Right ventricle myocardium inferior (tissue), 1 donor: ENCODE results near the gene HAUS8. TPM values are rescaled to one million over a fixed set of nuclear protein-coding genes. Genes with fewer than 3 reads are reported as not detected.
"Not testable (repeated sequence)": the region's sequence is repeated elsewhere in the genome, so short reads cannot be mapped to it uniquely, and the experiment has no call there.

Source experiments
- ATAC-seq: fragments of 200-7000 bp; cut with Tn5 transposase; one replicate; pipeline ENCODE4 v1.9.1; 2020; ENCODE audit warnings: mild to moderate bottlenecking, moderate library complexity
- DNase-seq: peaks from one replicate; pipeline ENCODE4 v3.0.0; 2021; ENCODE audit errors: missing footprints
- intact Hi-C: fragments of 100-400 bp; cut with DNase I; formaldehyde crosslinking; loops from one replicate; pipeline ENCODE4 v1.11.0; 2022
- total RNA-seq: library from RNA; stranded (reverse); fragmentation: NEBNext Ultra II Directional; extraction: Animal tissue kit (Norgen Biotek cat#: 25700); gene quantifications from one replicate; pipeline ENCODE4 v1.2.1, GENCODE V29; 2021
- donor health status: DM: no; HTN: yes; CAD: no; lungs with severe emphysema.

HAUS8 gene
- total RNA-seq, 1 donor from 2014 or later: 5.4 TPM

DNA sequence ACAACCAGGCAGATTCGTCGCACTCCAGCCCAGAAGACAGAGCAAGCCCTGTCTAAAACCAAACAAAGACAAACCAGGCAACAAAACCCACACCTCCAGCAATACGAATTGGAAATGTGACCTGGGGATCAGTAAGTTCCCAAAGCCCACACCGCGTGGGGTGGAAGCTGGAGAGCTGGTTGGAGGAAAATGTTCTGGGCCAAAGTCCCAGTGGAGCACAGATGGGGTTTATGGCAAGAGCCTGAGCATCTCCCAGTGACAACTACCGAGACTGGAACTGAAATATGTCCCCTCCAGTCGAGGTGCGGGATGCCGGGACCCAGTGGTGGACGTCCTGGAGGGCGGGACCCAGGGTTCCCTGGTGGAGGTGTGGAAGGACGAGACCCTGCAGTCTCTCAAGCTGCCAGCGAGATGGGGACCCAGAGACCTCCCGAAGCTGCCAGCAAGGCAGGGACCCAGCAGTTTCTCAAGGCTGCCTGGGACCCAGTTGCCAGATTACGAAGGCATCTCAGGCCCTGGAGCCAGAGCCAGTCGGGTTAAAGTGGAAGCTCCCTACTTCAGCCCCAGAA, 26.3 kb downstream of the HAUS8 start:
- DNase-seq (no peak), ATAC-seq (no peak)
- intact Hi-C loops: loop anchor here (10.0 kb wide), 1 partner anchor 154 kb away; no protein-coding TSS in a partner anchor

DNA sequence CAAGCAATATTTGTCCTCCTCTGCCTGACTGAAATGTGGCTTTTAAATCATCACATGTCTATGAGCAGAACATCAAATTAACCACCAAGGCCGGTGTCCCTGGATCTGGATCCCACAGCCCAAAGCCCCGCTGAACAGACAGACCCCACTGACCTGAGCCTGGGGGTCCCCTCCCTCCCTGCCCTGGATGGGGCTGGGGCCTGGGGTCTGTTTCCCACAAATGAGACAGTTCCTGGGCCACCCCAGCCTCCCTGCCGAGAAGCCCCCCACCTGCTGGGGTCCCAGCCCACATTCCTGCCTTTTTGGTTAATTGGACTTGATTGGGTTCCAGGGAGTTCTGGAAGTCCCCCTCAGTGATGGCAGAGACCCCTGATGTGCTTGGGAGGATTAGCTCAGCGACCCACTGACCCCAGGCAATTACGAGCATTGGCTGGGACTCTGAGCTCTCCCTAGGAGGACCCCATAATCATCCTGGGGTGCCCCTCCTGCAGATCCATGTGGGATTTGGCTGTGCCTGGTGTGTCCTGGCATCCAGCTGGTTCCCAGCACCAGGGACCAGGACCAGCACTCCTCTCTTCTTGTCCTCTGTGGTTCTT, 29.2 kb downstream of the HAUS8 start:
- ATAC-seq (no peak), DNase-seq (no peak)
- intact Hi-C loops: loop anchor here (10.0 kb wide), 1 partner anchor 151 kb away; no protein-coding TSS in a partner anchor

GRCh38 chr19:17043744-17044143, 31.5 kb downstream of the HAUS8 start:
- no peak for DNase-seq
- ATAC-seq: no peak
- intact Hi-C loops: loop anchor here (10.0 kb wide), 1 partner anchor 149 kb away; no protein-coding TSS in a partner anchor

- intact Hi-C loops: loop anchor here (2.0 to 10.0 kb wide), 2 partner anchors 55 to 147 kb away; no protein-coding TSS in a partner anchor
- ATAC-seq (peak; percentile 46), DNase-seq (no peak)
Observed at GRCh38 chr19:17041976-17042375, 33.3 kb downstream of the HAUS8 start.

- DNase-seq (no peak), ATAC-seq (no peak)
- intact Hi-C loops: no loop called here
Observed at GRCh38 chr19:17037966-17038500, 37.2 kb downstream of the HAUS8 start.

DNA sequence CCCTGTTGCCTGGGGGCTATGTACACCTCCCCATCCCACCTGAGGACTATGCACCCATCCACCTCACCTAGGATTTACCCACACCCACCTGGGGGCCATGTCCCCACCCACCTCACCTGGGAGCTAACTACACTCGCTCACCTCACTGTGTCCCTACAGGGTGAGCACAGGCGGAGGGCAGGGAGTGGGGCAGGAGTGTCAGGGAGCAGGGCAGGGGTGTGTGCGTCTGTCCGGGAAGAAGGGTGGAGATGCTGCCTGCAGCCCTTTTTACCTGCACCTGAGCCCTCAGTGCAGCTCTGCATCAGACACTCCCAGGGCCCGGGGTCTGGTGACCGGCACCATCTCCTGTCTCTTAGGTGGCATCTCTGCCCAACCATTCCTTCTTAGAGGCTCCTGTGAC, 38.1 kb downstream of the HAUS8 start:
- intact Hi-C loops: no loop called here

GRCh38 chr19:17036640-17037039, 38.6 kb downstream of the HAUS8 start:
- ATAC-seq: no peak
- DNase-seq: peak; percentile 45
- intact Hi-C loops: no loop called here

More for the DNA sequence above, 38.1 kb downstream of the HAUS8 start:
- DNase-seq (no peak), ATAC-seq (peak; percentile 8)

- peak; percentile 56 for DNase-seq
- intact Hi-C loops: no loop called here
- peak; percentile 8 for ATAC-seq
Observed at GRCh38 chr19:17035842-17036424, 39.3 kb downstream of the HAUS8 start.

DNA sequence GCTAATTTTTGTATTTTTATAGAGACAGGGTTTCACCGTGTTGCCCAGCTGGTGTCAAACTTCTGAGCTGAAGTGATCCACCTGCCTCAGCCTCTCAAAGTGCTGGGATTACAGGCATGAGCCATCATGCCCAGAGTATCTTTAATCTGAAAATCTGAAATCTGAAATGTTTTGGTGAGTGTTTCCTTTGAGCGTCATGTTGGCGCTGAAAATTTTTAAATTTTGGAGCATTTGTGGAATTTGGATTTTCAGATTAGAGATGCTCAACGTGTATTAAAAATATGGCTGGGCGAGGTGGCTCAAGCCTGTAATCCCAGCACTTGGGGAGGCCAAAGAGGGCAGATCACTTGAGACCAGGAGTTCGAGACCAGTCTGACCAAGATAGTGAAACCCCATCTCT, 43.5 kb downstream of the HAUS8 start:
- ATAC-seq (no peak), DNase-seq (no peak)
- intact Hi-C loops: no loop called here

DNA sequence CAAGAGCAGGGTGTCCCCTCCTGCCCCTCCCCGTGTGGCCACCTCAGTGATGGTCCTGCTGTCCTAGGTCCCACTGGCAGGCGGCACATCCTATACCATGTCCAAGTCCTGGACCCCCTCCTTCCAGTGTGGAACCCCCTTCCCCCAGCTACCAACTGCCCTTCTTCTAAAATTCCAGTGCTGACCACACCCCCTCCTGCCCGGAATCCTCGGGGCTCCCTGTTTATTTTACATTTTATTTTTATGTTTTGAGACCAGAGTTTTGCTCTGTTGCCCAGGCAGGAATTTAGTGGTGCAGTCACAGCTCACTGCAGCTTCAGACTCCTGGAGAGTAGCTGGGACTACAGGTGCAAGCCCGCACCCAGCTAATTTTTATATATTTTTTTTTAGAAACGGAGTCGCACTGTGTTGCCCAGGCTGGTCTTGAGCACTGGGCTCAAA, 47.7 kb downstream of the HAUS8 start:
- DNase-seq (no peak), ATAC-seq (no peak)
- intact Hi-C loops: no loop called here

GRCh38 chr19:17026706-17027534, 48.3 kb downstream of the HAUS8 start, which contains the start of gene CPAMD8:
Gene CPAMD8, minus strand, starts transcription at chr19:17026810. Its CDS starts 168 bp downstream, at chr19:17026642.
- intact Hi-C loops: no loop called here
- ATAC-seq (no peak), DNase-seq (peak; percentile 11)

DNA sequence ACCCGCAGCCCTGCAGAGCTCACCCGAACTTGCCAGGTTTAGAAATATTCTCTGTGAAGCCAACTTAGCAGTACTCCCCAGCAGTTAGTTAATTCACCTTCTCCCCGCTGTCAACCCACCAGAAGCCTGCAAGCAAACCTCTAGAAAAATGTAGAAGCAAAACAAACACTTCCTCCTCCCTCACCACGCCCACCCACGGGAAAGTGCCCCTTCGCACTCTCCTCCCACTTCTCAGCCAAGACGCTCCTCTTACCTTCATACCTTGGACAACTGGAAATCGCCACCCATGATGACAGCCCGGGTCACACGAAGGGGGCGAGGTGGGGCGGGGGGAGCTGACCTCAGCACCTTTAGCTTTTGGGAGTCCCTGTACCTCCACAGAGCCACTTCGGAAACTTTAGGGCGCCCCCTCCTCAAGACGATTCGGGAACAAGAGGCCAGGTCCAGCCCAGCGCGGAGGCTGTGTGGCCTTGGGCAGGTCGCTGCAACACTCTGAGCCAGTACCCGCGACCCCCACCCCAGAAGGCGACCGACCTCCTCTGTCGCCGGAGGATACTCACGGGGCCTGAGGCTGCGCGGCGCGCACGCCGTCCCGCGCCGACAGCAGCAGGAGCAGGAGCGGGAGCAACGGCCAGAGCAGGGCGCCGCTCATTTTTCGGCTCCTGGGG, 49.1 kb downstream of the HAUS8 start:
- ATAC-seq (no peak), DNase-seq (peak; percentile 35)
- intact Hi-C loops: no loop called here

- ATAC-seq (no peak), DNase-seq (peak; percentile 6)
- intact Hi-C loops: no loop called here
Observed at GRCh38 chr19:17025361-17025760, 49.9 kb downstream of the HAUS8 start.

DNA sequence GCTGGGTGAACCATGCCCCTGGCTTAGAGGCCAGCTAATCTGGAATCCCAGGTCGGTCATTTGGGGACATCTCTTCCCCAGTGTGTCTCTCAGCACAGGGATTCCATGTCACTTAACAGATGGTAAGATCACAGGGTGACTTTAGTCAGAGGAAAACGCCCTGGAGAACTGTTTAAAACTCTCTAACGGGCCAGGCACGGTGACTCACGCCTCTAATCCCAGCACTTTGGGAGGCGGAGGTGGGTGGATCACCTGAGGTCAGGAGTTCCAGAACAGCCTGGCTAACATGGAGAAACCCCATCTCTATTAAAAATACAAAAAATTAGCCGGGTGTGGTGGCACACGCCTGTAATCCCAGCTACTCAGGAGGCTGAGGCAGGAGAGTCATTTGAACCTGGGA, 50.3 kb downstream of the HAUS8 start:
- intact Hi-C loops: not testable (repeated sequence)

DNA sequence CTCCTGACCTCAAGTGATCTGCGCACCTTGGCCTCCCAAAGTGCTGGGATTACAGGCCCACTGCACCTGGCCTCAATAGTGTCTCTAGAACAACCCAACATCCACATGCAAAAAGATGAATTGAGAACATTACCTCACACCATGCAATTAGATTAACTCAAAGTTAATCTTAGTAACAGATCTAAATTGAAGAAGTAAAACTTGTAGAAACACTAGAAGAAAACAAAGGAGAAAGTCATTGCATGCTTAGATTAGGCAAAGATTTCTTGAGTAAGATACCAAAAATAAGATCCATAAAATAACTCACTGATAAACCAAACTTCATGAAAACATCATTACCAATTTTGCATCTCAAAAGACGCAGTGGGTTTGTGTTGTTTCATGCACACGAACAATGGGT, 51.4 kb downstream of the HAUS8 start:
- no peak for ATAC-seq
- intact Hi-C loops: no loop called here
- no peak for DNase-seq

More for the DNA sequence above, 50.3 kb downstream of the HAUS8 start:
- not testable (repeated sequence) for DNase-seq, ATAC-seq

DNA sequence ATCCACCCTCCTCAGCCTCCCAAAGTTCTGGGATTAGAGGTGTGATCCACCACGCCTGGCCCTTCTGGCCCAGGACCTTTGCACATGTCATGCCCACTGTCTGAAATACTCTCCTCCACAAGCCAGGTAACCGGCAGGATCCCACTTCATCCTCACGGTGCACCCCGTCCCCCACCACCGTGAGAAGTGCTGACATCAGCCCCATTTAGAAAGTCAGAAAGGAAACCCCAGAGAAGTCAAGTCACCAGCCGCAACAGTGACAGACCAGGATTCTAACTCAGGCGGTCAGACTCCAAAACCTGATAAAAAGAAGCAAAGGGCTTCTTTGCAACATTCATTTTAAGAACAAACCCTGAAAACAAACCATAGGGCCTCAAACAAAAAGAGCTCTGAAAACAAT, 52.5 kb downstream of the HAUS8 start:
- intact Hi-C loops: no loop called here
- DNase-seq (no peak), ATAC-seq (no peak)

DNA sequence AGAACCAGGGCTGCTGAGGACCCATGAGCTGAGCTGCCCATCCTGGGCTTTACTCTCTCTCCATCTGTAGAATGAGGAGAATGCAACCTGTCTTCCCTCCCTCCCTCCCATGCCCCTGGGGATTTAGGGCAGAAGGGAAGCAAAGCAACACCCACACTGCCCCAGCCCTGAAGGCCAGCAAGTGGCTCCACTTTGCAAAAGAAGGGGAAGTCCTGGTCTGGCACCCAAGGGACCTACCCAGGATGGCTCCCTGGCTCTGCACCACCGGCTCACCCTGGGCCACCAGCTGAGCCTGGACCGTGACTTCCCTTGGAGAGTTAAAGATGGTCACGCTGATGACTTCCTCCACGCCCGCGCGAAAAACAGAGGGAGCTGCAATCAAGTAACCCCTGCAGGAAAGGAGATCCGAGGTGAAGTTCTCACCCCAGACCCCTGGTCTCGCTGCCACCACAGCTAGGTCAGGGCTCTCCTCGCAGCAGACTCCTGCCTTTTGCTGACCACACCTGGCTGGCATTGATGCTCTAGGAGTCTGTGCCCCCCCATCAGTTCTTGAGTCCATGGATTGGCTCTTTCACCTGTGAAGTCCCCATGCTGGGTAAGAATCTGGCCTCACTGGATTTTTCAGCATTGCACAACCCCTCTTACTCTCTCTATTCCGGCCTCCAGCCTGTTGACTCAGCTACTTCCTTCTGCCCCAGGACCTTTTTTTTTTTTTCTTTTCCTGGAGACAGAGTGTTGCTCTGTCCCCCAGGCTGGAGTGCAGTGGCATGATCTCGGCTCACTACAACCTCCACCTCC, 53.3 kb downstream of the HAUS8 start:
- intact Hi-C loops: no loop called here
- DNase-seq (no peak), ATAC-seq (peak; percentile 46)

GRCh38 chr19:17021328-17021727, 53.9 kb downstream of the HAUS8 start:
- DNase-seq (no peak), ATAC-seq (no peak)

More at GRCh38 chr19:17021328-17021727, 53.9 kb downstream of the HAUS8 start:
- intact Hi-C loops: no loop called here
